A673 (cell line): ENCODE results near the gene MPP4. TPM values are rescaled to one million over a fixed set of nuclear protein-coding genes. Genes with fewer than 3 reads are reported as not detected.

Experiments
- BruUV-seq: library from RNA; stranded (reverse); fragments of 400-500 nt; replicated peaks from 2 replicates; lab custom pipeline; 2021; lab: Mats Ljungman, UMichigan
- CTCF ChIA-PET: fragments of 300-600 bp; sonication (Branson Sonifier 250); formaldehyde crosslinking; loops from one replicate; lab custom pipeline; 2022; ENCODE audit warnings: antibody characterized with exemption; lab: Charles Lee
- POLR2A ChIA-PET: fragments of 300-600 bp; sonication (Branson Sonifier 250); formaldehyde crosslinking; loops from one replicate; lab custom pipeline; 2022; ENCODE audit warnings: antibody characterized with exemption; ENCODE audit not compliant: low non-redundant PET; lab: Charles Lee
- DNase-seq: peaks from one replicate; pipeline ENCODE4 v3.0.0-alpha.2; 2015; ENCODE audit warnings: low spot score
- H3K27ac ChIP-seq: fragments of 200-600 bp; sonication (generic); 2 replicates; pipeline ENCODE4 v1.5.1; 2016; ENCODE audit warnings: mixed run types, low read depth, mild to moderate bottlenecking, mixed read lengths, antibody characterized with exemption, low read length; ENCODE audit not compliant: poor library complexity, severe bottlenecking
- H3K27me3 ChIP-seq: fragments of 200-600 bp; sonication (generic); replicated peaks from 2 replicates; pipeline ENCODE4 v1.6.1; 2017; ENCODE audit warnings: mixed run types, low read depth, mild to moderate bottlenecking, mixed read lengths, antibody characterized with exemption, low read length; ENCODE audit not compliant: insufficient read depth, poor library complexity
- H3K36me3 ChIP-seq: fragments of 200-600 bp; sonication (generic); 2 replicates; pipeline ENCODE4 v1.6.1; 2016; ENCODE audit warnings: mixed run types, mild to moderate bottlenecking, mixed read lengths, antibody characterized with exemption, low read length; ENCODE audit not compliant: insufficient read depth, poor library complexity, severe bottlenecking
- H3K4me1 ChIP-seq: fragments of 200-600 bp; sonication (generic); 2 replicates; pipeline ENCODE4 v1.6.1; 2017; ENCODE audit warnings: mixed run types, mild to moderate bottlenecking, mixed read lengths, antibody characterized with exemption, low read length; ENCODE audit not compliant: insufficient read depth, poor library complexity, severe bottlenecking
- H3K4me3 ChIP-seq: fragments of 200-600 bp; sonication (generic); 2 replicates; pipeline ENCODE4 v1.5.1; 2016; ENCODE audit warnings: low read depth, mixed run types, mild to moderate bottlenecking, mixed read lengths, low read length; ENCODE audit not compliant: poor library complexity, severe bottlenecking
- H3K9me3 ChIP-seq: fragments of 200-600 bp; sonication (generic); 2 replicates; pipeline ENCODE4 v1.6.1; 2016; ENCODE audit warnings: mixed run types, low read depth, mild to moderate bottlenecking, mixed read lengths, antibody characterized with exemption, low read length; ENCODE audit not compliant: poor library complexity, severe bottlenecking
- CTCF ChIP-seq: fragments of 300-800, 200-600 bp; sonication (generic); conservative IDR thresholded peaks from 2 replicates; pipeline ENCODE4 v1.5.1; 2017; ENCODE audit warnings: low read depth, mild to moderate bottlenecking, antibody characterized with exemption, low read length, moderate library complexity, mixed read lengths
- EZH2 ChIP-seq: fragments of 200-600 bp; sonication (generic); IDR thresholded peaks from 2 replicates; pipeline ENCODE4 v1.6.1; 2017; ENCODE audit warnings: borderline replicate concordance, low read depth, mild to moderate bottlenecking, mixed read lengths, antibody characterized with exemption, low read length; ENCODE audit not compliant: poor library complexity, severe bottlenecking
- intact Hi-C: fragments of 100-400 bp; cut with micrococcal nuclease; formaldehyde crosslinking; loops from one replicate; pipeline ENCODE4 v1.10.0; 2022; ENCODE audit not compliant: unreplicated experiment
- total RNA-seq: library from RNA; stranded (reverse); gene quantifications from 2 replicates; pipeline ENCODE4 v1.2.3, GENCODE V29; 2021

Gene MPP4
- total RNA-seq, 1 experiment from 2014 or later, result 1.6 TPM

GRCh38 chr2:201654616-201655384 is 43.6 kb downstream of the MPP4 start:
- H3K27me3 ChIP-seq, result no peaks in the 10 kb centered on the region
- no peak overlapping the region for H3K4me3 ChIP-seq
- POLR2A ChIA-PET, result no interaction called here
- intact Hi-C loops, result no loop called here
- DNase-seq, result no peak
- no peaks in the 10 kb centered on the region for H3K36me3 ChIP-seq
- H3K4me1 ChIP-seq, result peaks cover 6% of the 10 kb centered on the region
- TF ChIP-seq CTCF, result no peak
- no peak overlapping the region for H3K27ac ChIP-seq
- CTCF ChIA-PET, result no interaction called here
- no peaks in the 10 kb centered on the region for H3K9me3 ChIP-seq
- no TSS peak for BruUV-seq

- Histone ChIP-seq H3K9me3 (no peaks in the 10 kb centered on the region), H3K27me3 (no peaks in the 10 kb centered on the region), H3K4me1 (peaks cover 6% of the 10 kb centered on the region), H3K36me3 (no peaks in the 10 kb centered on the region), H3K4me3 (no peak overlapping the region), H3K27ac (no peak overlapping the region)
- ChIA-PET POLR2A (no interaction called here), CTCF (no interaction called here)
- no peak for TF ChIP-seq EZH2
- no peak for TF ChIP-seq CTCF
- DNase-seq, result no peak
- intact Hi-C loops, result no loop called here
- no TSS peak for BruUV-seq
Observed at GRCh38 chr2:201653221-201653620, 45.2 kb downstream of the MPP4 start.

- ChIA-PET POLR2A (no interaction called here), CTCF (no interaction called here)
- H3K27ac ChIP-seq, result no peak overlapping the region
- no peaks in the 10 kb centered on the region for H3K27me3 ChIP-seq
- intact Hi-C loops, result loop anchor here (10.0 kb wide), 1 partner anchor 415 kb away; no protein-coding TSS in a partner anchor
- BruUV-seq, result no TSS peak
- H3K4me3 ChIP-seq, result no peak overlapping the region
- peaks cover 6% of the 10 kb centered on the region for H3K4me1 ChIP-seq
- H3K36me3 ChIP-seq, result no peaks in the 10 kb centered on the region
- TF ChIP-seq EZH2, result no peak
- no peak for TF ChIP-seq CTCF
- H3K9me3 ChIP-seq, result no peaks in the 10 kb centered on the region
- no peak for DNase-seq
Observed at GRCh38 chr2:201649442-201649841, 49.0 kb downstream of the MPP4 start.
